Iris pigment epithelial cell (primary cell): ENCODE measurements around the gene CYP11A1.
"Not testable (repeated sequence)": the region's sequence is repeated elsewhere in the genome, so short reads cannot be mapped to it uniquely, and the experiment has no call there.

ENCODE experiments used
- DNase-seq: peaks from one replicate; pipeline ENCODE4 v3.0.0-alpha.2; 2011; ENCODE audit warnings: low read depth

The CYP11A1 gene

DNA sequence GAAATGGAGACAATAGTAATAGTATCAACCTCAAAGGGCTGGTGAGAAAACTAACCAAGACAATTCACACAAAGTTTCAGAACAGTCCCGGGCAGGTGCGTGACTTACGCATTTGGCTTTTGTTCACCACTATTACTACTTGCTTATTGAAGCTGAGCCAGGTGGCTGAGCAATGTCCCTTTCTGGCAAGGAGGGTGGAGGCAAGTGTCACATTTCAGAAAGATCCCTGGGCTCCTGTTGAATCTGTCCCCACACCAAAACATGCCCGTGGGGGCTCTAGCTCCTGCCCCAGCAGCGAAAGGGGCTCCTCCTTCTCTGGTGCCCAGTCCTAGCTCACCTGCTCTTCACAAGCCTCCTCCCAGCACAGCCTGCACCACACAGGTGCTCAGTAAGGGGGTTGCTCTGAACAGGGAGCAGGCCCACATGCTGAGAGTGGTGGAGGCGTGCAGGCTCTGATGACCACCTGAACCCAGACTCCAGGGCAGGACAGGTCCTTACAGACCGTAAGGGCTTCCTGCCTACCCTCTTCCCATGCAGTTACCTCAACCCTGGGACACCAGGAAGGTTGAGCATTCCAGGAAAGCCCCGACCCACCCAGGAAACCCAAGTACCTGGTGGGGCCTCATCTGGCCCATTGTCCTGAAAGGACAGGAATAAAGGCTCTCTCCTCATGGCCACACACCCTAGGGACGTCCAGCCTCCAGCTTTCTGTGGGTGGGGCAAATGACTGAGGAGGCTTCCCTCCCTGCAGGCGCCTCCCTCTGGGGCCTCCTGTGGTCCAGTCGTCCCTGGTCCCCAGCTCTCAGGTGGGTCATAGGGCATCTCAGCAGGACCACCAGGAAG, 33.7 kb upstream of the CYP11A1 start:
- DNase-seq: no peak

DNA sequence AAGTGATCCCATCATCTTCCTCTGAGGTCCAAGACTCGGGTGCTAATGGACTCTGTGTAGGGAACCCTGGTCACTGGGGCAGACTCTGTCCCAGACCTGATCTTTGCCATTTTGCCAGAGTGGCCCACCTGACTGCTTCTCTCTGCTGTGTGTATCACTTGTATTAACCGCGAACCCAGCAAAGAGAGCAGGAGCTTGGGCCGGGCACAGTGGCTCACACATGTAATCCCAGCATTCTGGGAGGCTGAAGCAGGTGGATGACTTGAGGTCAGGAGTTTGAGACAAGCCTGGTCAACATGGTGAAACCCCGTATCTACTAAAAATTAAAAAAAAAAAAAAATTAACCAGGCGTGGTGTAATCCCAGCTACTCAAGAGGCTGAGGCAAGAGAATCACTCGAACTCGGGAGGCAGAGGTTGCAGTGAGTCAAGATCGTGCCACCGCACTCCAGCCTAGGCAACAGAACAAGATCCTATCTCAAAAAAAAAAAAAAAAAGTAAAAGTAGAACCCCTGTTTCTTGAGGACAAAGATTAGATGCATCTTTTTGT, 32.9 kb upstream of the CYP11A1 start:
- DNase-seq: no peak

DNA sequence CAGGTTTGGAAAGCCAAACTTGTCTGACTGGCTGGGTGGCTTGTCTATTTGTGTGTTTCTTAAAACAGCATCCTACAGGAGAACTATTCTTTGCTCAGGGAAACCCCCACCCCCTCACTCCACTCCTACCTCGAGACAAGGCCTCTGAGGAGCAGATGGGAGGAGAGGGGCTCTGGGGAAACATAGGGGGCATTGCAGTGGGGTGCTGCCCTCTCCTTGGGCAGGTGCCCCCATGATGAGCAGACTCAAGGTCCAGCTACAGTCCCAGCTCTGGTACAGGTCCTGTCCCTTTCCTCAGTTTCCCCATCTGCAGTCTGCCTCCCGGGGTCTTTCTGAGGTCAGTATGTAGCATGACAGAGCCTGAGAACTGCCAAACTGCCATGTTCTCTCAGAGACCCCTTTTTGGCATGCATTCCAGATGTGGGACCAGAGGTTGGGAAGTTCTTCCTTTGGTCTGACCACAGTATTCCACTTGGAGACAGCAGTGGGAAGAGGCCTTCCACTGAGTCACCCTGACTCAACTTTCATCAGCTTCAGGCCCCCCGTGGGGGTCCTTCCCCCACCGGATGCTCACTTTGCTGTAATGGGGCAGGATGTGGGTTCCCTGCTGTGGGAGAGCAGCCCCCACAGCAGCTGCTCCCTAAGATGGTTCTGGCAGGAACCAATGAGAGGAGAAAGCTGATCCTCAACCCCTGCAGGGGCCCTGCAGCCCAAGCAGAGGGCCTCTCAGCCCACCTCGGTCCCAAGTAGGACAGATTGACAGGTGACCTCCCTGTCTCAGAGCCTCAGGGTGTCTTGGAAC, 32.3 kb upstream of the CYP11A1 start:
- peak; percentile 59 for DNase-seq

- no peak for DNase-seq
Observed at GRCh38 chr15:74399100-74399499, 31.7 kb upstream of the CYP11A1 start.

DNA sequence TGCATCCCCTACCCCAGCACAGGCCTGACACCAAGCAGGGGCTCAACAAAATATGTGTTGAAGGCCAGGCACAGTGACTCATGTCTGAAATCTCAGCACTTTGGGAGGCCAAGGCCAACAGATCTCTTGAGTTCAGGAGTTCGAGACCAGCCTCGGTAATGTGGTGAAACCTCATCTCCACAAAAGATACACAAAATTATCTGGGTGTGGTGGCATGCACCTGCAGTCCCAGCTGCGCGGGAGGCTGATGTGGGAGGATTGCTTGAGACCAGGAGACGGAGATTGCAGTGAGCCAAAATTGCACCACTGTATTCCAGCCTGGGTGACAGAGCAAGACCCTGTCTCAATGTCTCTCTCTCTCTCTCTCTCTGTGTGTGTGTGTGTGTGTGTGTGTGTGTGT, 30.7 kb upstream of the CYP11A1 start:
- DNase-seq: no peak

DNA sequence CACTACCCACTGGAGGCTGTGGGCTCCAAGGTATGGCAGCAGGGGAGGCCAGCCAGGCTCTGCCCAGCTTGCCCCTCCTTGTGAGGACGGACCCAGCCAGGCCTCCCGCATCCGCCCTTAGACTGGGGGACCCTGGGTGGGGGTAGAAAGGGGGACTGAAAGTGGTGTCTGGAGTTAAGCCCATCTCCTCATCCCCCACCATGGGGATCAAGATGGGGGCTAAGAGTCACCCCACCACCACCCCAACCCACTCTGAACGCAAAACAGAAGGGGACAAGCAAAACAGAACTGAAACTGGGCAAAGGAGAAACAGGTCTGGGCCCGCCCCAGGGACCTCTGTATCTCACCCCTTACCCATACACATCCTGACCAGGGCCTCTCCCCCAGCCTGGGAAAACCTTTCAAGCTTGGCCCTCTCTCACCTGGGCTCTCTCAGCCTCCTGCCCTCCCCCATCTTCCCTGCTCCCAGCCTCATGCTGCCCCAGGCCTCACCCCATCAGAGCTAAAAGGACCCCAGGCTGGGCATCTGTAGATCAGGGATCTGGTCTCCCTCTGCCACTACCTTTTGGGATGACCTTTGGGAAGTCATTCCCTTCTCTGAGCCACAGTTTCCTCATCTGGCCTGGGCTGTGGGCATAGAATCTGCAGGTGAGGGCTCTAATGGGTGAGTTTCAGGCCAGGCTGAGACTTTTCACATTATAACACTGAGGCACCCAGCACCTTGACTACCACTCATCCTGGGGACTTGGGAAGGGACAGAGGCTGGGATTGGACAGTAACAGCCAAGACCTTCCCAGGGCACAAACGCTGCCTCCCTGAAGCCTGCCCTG, 30.0 kb upstream of the CYP11A1 start:
- no peak for DNase-seq

- peak; percentile 61 for DNase-seq
Observed at GRCh38 chr15:74396445-74397238, 29.2 kb upstream of the CYP11A1 start.

DNA sequence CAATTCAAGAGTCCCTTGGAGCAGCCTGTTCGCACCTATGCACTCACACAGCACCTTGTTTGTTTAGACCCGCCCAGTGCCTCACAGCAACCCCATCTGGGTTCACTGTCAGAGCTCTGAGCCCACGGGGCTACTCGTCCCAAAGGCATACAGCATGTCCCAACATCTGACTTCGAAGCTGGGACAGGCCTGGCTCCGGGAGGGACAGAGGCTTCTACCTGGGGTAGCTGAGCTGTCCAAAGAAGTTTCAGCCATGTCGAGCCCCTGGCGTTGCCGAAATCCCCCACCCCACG, 28.6 kb upstream of the CYP11A1 start:
- DNase-seq: no peak

GRCh38 chr15:74395319-74396145, 28.1 kb upstream of the CYP11A1 start:
- no peak for DNase-seq

DNA sequence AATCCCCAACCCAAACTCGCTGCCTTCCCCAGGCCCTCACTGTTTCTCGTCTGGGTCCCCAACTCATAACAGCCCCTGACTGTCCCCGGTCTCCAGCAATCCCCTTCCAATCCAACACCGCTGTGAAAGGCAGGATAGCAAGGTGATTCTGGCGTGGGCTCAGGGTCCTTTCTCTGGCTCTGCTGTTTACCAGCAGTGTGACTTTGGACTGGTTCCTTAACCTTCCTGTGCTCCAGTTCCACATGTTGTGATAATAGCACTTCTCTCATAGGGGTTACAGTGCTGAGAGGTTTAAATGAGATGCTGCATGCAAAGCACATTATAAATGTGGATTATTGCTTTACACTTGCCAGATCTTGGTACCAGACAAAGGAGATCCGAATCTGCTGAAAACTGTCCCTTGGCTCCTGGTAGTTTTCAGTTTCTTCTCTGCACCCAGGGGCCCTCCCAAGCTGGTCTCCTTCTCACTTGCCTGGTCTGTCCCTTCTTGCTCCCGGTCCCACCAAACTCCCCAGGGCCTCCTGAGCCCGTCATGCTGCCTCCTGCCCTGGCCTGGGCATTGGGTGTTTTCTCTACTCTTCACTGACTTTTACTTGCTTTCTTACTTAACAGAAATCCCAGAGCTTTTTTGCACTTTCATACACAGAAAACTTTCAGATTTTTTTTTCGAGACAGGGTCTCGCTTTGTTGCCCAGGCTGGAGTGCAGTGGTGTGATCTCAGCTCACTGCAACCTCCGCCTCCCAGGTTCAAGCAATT, 26.8 kb upstream of the CYP11A1 start:
- no peak for DNase-seq

DNA sequence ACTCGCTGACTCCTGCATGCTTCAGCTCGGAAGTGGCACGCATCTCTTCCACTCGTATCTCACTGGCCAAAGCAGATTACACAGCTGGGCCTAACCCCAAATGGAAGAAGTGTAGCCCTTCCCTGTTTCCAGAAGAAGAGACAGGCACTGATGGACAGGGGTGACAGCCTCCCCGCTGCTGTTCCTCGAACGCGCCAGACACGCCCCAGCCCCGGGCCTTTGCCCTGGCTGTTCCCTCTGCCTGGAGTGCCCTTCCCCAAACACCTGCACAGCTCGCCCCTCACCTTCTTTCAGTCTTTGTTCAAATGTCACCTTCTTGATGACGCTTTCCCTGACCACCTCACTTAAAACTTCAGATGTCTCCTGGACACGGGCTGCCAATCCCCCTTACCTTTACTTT, 26.0 kb upstream of the CYP11A1 start:
- DNase-seq: no peak

DNA sequence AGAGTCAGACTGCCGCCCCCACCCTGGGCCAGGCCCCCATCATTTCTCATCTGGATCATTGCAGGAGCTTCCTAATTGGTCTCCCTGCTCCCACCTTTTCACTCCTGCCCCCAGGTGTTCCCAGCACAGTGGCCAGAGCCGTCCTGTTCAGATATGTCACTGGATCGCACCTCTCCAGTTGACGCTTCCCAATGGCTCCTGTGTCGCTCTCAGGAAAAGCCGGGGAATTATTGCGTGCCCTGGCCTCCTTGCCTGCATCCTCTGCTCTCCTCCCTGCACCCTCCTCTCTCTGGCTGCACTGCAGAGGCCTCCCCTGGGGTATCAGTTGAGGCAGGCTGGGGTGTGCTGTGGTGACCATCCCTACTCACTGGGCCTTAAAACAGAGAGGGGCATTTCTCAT, 25.5 kb upstream of the CYP11A1 start:
- no peak for DNase-seq

GRCh38 chr15:74392451-74392830, 25.0 kb upstream of the CYP11A1 start:
- DNase-seq: peak; percentile 44

GRCh38 chr15:74391582-74392450, 24.4 kb upstream of the CYP11A1 start:
- no peak for DNase-seq

- DNase-seq: no peak
Observed at GRCh38 chr15:74390647-74391288, 23.3 kb upstream of the CYP11A1 start.

DNA sequence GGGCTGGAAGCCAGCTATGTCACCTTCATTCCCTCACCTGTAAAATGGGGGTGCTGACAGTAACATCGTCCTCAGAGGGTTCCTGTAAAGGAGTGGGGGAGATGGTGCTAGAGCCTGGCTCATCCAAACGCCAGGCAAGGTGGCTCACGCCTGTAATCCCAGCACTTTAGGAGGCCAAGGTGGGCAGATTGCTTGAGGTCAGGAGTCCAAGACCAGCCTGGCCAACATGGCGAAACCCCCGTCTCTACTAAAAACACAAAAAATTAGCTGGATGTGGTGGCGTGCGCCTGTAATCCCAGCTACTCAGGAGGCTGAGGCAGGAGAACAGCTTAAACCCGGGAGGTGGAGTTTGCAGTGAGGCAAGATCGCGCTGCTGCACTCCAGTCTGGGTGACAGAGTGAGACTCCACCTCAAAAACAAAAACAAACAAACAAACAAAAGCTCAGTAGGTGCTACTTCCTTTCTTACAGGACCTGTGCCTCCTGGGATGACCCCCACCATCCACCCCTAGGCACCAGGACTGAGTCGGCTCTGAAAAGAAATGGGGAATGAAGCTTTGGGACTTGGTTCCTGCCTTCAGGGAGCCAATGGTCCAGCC, 22.7 kb upstream of the CYP11A1 start:
- not testable (repeated sequence) for DNase-seq

- DNase-seq: no peak
Observed at GRCh38 chr15:74389241-74390048, 22.0 kb upstream of the CYP11A1 start.
